Measurements from ENCODE around the gene C1QTNF8.

C1QTNF8 gene

DNA sequence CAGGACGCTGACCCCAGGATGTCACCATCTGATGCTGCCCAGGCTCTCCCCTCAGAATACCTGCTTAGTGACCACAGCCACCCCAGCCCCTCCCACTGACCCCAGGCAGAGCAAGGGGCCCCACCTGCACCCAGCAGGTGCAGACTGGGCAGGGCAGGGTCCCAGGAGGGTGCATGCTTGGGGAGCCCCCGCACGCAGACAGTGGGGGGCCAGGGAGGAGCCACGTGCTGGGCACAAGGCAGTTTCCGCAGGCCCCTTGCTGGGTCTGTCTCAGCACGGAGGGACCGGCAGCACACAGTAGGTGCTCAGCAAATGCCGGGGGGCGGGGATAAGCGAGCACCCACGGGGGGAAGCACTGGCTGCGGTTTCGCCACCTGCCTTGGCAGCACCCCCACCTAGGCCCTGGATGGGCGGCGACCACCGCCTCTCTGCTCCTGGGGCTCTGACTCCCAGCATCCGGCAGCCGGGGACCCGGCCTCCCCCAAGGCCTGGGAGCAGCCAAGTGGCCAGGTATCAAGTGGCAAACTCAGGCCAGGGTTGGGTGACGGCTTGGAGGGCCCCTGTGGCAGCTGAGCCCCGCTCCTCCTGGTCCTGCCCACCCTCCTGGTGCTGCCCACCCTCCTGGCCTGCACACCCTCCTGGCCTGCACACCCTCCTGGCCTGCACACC, 42.2 kb downstream of the C1QTNF8 start:
- TF ChIP-seq TCF4 (CRISPR knock-in tag; IDR thresholded peaks at IDR 0.05; ENCODE audit: borderline replicate concordance) (no peak), ZFP30 (CRISPR knock-in tag; IDR thresholded peaks at IDR 0.05) (no peak), ZNF70 (CRISPR knock-in tag; IDR thresholded peaks at IDR 0.05) (no peak), ZNF8 (CRISPR knock-in tag; IDR thresholded peaks at IDR 0.05) (no peak), RARB (CRISPR knock-in tag; IDR thresholded peaks at IDR 0.05) (no peak), ZNF565 (CRISPR knock-in tag; conservative IDR thresholded peaks at IDR 0.05; ENCODE audit: low read depth) (no peak), ZC3H10 (CRISPR knock-in tag; IDR thresholded peaks at IDR 0.05) (no peak), ISL1 (CRISPR knock-in tag; IDR thresholded peaks at IDR 0.05) (no peak), ARNTL (CRISPR knock-in tag; IDR thresholded peaks at IDR 0.05; ENCODE audit: borderline replicate concordance, low read depth) (no peak), PPARA (CRISPR knock-in tag; IDR thresholded peaks at IDR 0.05; ENCODE audit: borderline replicate concordance) (no peak)
- ATAC-seq, result no peak

DNA sequence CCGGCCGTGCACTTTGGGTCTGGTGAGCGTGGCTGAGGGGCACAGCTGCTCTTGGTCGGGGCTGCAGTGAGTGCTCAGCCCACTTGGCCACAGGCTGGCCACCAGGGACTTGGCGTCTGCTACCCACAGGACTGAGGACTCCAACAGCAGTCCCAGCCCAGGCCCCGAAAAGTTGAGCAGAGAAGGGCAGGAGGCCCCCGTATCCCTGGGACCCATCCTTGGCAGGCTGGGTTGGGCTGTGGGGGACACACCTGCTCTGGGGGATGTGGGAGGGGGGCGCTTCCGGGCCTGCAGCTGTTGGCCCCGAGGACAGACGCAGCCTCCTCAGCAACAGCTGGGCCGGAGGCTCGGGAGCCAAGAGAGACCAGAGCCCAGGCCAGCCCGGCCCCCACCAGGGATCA, 42.9 kb downstream of the C1QTNF8 start:
- ATAC-seq, result no peak
- TF ChIP-seq ARNTL (CRISPR knock-in tag; IDR thresholded peaks at IDR 0.05; ENCODE audit: borderline replicate concordance, low read depth) (no peak), ZFP30 (CRISPR knock-in tag; IDR thresholded peaks at IDR 0.05) (no peak), ZNF70 (CRISPR knock-in tag; IDR thresholded peaks at IDR 0.05) (no peak), ISL1 (CRISPR knock-in tag; IDR thresholded peaks at IDR 0.05) (no peak), TOX (CRISPR knock-in tag; IDR thresholded peaks at IDR 0.05; ENCODE audit: borderline replicate concordance) (no peak), ESRRG (CRISPR knock-in tag; IDR thresholded peaks at IDR 0.05) (no peak), SNAI2 (CRISPR knock-in tag; IDR thresholded peaks at IDR 0.05) (no peak), ZNF565 (CRISPR knock-in tag; conservative IDR thresholded peaks at IDR 0.05; ENCODE audit: low read depth) (no peak), OSR1 (CRISPR knock-in tag; IDR thresholded peaks at IDR 0.05) (no peak)
- TF ChIP-seq, protein P1, sequence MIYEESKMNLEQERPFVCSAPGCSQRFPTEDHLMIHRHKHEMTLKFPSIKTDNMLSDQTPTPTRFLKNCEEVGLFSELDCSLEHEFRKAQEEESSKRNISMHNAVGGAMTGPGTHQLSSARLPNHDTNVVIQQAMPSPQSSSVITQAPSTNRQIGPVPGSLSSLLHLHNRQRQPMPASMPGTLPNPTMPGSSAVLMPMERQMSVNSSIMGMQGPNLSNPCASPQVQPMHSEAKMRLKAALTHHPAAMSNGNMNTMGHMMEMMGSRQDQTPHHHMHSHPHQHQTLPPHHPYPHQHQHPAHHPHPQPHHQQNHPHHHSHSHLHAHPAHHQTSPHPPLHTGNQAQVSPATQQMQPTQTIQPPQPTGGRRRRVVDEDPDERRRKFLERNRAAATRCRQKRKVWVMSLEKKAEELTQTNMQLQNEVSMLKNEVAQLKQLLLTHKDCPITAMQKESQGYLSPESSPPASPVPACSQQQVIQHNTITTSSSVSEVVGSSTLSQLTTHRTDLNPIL (CRISPR knock-in tag; IDR thresholded peaks at IDR 0.05; ENCODE audit: low read depth), result no peak
- TF ChIP-seq, protein P2, sequence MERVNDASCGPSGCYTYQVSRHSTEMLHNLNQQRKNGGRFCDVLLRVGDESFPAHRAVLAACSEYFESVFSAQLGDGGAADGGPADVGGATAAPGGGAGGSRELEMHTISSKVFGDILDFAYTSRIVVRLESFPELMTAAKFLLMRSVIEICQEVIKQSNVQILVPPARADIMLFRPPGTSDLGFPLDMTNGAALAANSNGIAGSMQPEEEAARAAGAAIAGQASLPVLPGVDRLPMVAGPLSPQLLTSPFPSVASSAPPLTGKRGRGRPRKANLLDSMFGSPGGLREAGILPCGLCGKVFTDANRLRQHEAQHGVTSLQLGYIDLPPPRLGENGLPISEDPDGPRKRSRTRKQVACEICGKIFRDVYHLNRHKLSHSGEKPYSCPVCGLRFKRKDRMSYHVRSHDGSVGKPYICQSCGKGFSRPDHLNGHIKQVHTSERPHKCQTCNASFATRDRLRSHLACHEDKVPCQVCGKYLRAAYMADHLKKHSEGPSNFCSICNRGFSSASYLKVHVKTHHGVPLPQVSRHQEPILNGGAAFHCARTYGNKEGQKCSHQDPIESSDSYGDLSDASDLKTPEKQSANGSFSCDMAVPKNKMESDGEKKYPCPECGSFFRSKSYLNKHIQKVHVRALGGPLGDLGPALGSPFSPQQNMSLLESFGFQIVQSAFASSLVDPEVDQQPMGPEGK (CRISPR knock-in tag; IDR thresholded peaks at IDR 0.05; ENCODE audit: borderline replicate concordance), result no peak

DNA sequence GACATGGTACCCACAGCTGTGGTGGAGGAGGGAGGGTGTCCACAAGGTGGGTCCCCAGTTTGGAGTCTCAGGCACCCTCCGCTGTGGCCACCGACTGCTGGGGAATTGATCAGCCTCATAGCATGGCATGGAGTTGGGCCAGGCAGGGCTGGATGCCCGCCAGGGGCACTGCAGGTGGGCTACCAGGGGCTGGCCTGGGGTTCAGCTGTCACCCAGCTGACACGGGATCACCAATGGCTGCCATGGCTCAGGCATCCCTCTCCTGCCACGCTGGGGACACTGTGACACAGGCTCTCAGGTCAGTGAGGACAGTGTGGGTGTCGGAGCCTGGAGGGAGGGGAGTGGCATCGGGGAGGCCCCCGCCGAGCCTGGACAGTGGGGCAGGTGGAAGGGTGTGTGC, 43.3 kb downstream of the C1QTNF8 start:
- no peak for ATAC-seq
- no peak for TF ChIP-seq ZC3H10 (CRISPR knock-in tag; IDR thresholded peaks at IDR 0.05)
- TF ChIP-seq, protein P2 (CRISPR knock-in tag; IDR thresholded peaks at IDR 0.05; ENCODE audit: borderline replicate concordance), result no peak
- TF ChIP-seq ZNF8 (CRISPR knock-in tag; IDR thresholded peaks at IDR 0.05), result no peak
- TF ChIP-seq ZNF70 (CRISPR knock-in tag; IDR thresholded peaks at IDR 0.05), result no peak
- TF ChIP-seq TOX (CRISPR knock-in tag; IDR thresholded peaks at IDR 0.05; ENCODE audit: borderline replicate concordance), result no peak
- TF ChIP-seq CSDC2 (CRISPR knock-in tag; IDR thresholded peaks at IDR 0.05), result no peak
- TF ChIP-seq, protein P3, sequence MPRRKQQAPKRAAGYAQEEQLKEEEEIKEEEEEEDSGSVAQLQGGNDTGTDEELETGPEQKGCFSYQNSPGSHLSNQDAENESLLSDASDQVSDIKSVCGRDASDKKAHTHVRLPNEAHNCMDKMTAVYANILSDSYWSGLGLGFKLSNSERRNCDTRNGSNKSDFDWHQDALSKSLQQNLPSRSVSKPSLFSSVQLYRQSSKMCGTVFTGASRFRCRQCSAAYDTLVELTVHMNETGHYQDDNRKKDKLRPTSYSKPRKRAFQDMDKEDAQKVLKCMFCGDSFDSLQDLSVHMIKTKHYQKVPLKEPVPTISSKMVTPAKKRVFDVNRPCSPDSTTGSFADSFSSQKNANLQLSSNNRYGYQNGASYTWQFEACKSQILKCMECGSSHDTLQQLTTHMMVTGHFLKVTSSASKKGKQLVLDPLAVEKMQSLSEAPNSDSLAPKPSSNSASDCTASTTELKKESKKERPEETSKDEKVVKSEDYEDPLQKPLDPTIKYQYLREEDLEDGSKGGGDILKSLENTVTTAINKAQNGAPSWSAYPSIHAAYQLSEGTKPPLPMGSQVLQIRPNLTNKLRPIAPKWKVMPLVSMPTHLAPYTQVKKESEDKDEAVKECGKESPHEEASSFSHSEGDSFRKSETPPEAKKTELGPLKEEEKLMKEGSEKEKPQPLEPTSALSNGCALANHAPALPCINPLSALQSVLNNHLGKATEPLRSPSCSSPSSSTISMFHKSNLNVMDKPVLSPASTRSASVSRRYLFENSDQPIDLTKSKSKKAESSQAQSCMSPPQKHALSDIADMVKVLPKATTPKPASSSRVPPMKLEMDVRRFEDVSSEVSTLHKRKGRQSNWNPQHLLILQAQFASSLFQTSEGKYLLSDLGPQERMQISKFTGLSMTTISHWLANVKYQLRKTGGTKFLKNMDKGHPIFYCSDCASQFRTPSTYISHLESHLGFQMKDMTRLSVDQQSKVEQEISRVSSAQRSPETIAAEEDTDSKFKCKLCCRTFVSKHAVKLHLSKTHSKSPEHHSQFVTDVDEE (CRISPR knock-in tag; IDR thresholded peaks at IDR 0.05), result no peak
- TF ChIP-seq, protein P4, sequence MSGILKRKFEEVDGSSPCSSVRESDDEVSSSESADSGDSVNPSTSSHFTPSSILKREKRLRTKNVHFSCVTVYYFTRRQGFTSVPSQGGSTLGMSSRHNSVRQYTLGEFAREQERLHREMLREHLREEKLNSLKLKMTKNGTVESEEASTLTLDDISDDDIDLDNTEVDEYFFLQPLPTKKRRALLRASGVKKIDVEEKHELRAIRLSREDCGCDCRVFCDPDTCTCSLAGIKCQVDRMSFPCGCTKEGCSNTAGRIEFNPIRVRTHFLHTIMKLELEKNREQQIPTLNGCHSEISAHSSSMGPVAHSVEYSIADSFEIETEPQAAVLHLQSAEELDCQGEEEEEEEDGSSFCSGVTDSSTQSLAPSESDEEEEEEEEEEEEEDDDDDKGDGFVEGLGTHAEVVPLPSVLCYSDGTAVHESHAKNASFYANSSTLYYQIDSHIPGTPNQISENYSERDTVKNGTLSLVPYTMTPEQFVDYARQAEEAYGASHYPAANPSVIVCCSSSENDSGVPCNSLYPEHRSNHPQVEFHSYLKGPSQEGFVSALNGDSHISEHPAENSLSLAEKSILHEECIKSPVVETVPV (CRISPR knock-in tag; IDR thresholded peaks at IDR 0.05), result no peak
- TF ChIP-seq ZNF565 (CRISPR knock-in tag; conservative IDR thresholded peaks at IDR 0.05; ENCODE audit: low read depth), result no peak
- TF ChIP-seq, protein P5, sequence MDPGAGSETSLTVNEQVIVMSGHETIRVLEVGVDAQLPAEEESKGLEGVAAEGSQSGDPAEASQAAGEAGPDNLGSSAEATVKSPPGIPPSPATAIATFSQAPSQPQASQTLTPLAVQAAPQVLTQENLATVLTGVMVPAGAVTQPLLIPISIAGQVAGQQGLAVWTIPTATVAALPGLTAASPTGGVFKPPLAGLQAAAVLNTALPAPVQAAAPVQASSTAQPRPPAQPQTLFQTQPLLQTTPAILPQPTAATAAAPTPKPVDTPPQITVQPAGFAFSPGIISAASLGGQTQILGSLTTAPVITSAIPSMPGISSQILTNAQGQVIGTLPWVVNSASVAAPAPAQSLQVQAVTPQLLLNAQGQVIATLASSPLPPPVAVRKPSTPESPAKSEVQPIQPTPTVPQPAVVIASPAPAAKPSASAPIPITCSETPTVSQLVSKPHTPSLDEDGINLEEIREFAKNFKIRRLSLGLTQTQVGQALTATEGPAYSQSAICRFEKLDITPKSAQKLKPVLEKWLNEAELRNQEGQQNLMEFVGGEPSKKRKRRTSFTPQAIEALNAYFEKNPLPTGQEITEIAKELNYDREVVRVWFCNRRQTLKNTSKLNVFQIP (CRISPR knock-in tag; IDR thresholded peaks at IDR 0.05; ENCODE audit: borderline replicate concordance, low read depth), result no peak
- no peak for TF ChIP-seq GLIS3 (CRISPR knock-in tag; IDR thresholded peaks at IDR 0.05)
- TF ChIP-seq, protein P1 (CRISPR knock-in tag; IDR thresholded peaks at IDR 0.05; ENCODE audit: low read depth), result no peak
- TF ChIP-seq ZFP3 (CRISPR knock-in tag; IDR thresholded peaks at IDR 0.05), result no peak
- no peak for TF ChIP-seq ESRRG (CRISPR knock-in tag; IDR thresholded peaks at IDR 0.05)
- no peak for TF ChIP-seq OSR1 (CRISPR knock-in tag; IDR thresholded peaks at IDR 0.05)
- TF ChIP-seq PPARA (CRISPR knock-in tag; IDR thresholded peaks at IDR 0.05; ENCODE audit: borderline replicate concordance), result no peak
- no peak for TF ChIP-seq ARNTL (CRISPR knock-in tag; IDR thresholded peaks at IDR 0.05; ENCODE audit: borderline replicate concordance, low read depth)
- TF ChIP-seq BACH2 (CRISPR knock-in tag; IDR thresholded peaks at IDR 0.05; ENCODE audit: borderline replicate concordance), result no peak
- no peak for TF ChIP-seq ISL1 (CRISPR knock-in tag; IDR thresholded peaks at IDR 0.05)
- no peak for TF ChIP-seq ZFP30 (CRISPR knock-in tag; IDR thresholded peaks at IDR 0.05)

Data from SK-N-SH treated with all-trans-retinoic acid at 6 μM for 48 hours (cell line).